ENCODE data around the gene BCR. TPM values are rescaled to one million over a fixed set of nuclear protein-coding genes. Genes with fewer than 3 reads are reported as not detected.

Gene BCR
- total RNA-seq, 1 experiment from 2014 or later, result 77.0 TPM

Other genes with a start within 250 kb of the BCR start
- gene GNAZ, start 110.0 kb upstream of the BCR start, total RNA-seq (2021), result 5.0 and 5.2 TPM in 2 replicates
- not detected in 2 replicates for gene RSPH14, start 38.5 kb upstream of the BCR start, total RNA-seq (2021)
- gene RAB36, start 35.0 kb upstream of the BCR start, total RNA-seq (2021), result 0.92 and 1.4 TPM in 2 replicates